ENCODE data around the gene XIRP2. TPM values are rescaled to one million over a fixed set of nuclear protein-coding genes. Genes with fewer than 3 reads are reported as not detected.

XIRP2 gene
- total RNA-seq, 4 donors from 2014 or later = 0.27 TPM; not detected in 3

DNA sequence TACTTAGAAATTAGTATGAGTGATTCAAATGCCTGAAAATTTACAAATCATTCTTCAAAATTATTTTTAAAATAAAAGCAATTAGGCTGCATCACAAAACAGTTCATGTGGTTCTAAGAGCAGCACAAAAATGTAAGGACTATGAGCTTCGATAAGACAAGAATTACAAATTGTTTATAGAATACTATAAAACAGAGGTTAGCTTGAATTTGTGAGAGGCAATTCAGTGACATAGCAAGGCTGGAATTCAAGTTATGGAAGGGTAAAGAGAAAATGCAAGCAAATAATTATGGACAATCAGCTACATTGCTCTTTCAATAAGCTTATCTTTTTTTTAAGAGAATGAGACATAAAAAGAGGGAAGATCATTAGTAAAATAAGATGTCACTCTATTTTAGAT is 7.1 kb upstream of the XIRP2 start:
- H3K27me3 ChIP-seq = no peaks in the 10 kb centered on the region
- in situ Hi-C loops (cut with MboI; ENCODE audit: low pct_ligation_motif_present in 1 of 4, low pct_unique_long_range_greater_than_20kb in 1 of 4, low sequenced_read_pairs in 3 of 4) (no loop called here), intact Hi-C loops (cut with DNase I; ENCODE audit: low total_unique reads) (no loop called here)
- H3K4me1 ChIP-seq = no peaks in the 10 kb centered on the region
- no peaks in the 10 kb centered on the region for H3K9me3 ChIP-seq
- no peak overlapping the region for H3K4me3 ChIP-seq
- 51 to 63% methylated on average over 1 of the region's 1 CpG for WGBS, 2 donors (ENCODE audit: low coverage in 1 of 2)
- no peak overlapping the region for H3K27ac ChIP-seq
- no peak for DNase-seq
- TF ChIP-seq, protein P1, sequence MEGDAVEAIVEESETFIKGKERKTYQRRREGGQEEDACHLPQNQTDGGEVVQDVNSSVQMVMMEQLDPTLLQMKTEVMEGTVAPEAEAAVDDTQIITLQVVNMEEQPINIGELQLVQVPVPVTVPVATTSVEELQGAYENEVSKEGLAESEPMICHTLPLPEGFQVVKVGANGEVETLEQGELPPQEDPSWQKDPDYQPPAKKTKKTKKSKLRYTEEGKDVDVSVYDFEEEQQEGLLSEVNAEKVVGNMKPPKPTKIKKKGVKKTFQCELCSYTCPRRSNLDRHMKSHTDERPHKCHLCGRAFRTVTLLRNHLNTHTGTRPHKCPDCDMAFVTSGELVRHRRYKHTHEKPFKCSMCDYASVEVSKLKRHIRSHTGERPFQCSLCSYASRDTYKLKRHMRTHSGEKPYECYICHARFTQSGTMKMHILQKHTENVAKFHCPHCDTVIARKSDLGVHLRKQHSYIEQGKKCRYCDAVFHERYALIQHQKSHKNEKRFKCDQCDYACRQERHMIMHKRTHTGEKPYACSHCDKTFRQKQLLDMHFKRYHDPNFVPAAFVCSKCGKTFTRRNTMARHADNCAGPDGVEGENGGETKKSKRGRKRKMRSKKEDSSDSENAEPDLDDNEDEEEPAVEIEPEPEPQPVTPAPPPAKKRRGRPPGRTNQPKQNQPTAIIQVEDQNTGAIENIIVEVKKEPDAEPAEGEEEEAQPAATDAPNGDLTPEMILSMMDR (IDR thresholded peaks at IDR 0.05) = no peak
- TF ChIP-seq POLR2AphosphoS5 (IDR thresholded peaks at IDR 0.05) (no peak), POLR2A (IDR thresholded peaks at IDR 0.05) (no peak), EP300 (IDR thresholded peaks at IDR 0.05; ENCODE audit: low read depth) (no peak)
- H3K36me3 ChIP-seq = no peaks in the 10 kb centered on the region

DNA sequence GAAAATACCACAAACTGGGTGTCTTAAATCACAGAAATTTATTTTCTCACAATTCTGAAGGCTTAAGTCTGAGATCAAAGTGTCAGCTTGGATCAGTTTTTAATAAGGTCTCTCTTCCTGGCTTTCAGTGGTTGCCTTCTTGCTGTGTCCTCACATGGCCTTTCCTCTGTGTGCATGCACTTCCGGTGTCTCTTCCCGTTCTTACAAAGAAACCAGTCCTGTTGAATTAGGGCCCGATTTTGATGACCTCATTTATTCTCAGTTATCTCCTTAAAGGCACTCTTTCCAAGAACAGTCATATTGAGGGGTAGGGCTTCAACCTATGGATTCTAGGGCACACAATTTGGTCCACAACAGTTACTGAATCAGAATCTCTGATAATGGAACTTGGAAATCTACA is 5.4 kb upstream of the XIRP2 start:
- intact Hi-C loops (cut with DNase I; ENCODE audit: low total_unique reads) (no loop called here), in situ Hi-C loops (cut with MboI; ENCODE audit: low pct_ligation_motif_present in 1 of 4, low pct_unique_long_range_greater_than_20kb in 1 of 4, low sequenced_read_pairs in 3 of 4) (no loop called here)
- Histone ChIP-seq H3K9me3 (no peaks in the 10 kb centered on the region), H3K27me3 (no peaks in the 10 kb centered on the region), H3K27ac (no peak overlapping the region), H3K4me3 (no peak overlapping the region), H3K4me1 (no peaks in the 10 kb centered on the region), H3K36me3 (no peaks in the 10 kb centered on the region)
- no peak for DNase-seq
- WGBS, 2 donors (ENCODE audit: low coverage in 1 of 2) = 65 to 80% methylated on average over 3 of the region's 3 CpGs
- TF ChIP-seq POLR2A (IDR thresholded peaks at IDR 0.05) (no peak), EP300 (IDR thresholded peaks at IDR 0.05; ENCODE audit: low read depth) (no peak), POLR2AphosphoS5 (IDR thresholded peaks at IDR 0.05) (no peak)
- TF ChIP-seq, protein P1 (IDR thresholded peaks at IDR 0.05) = no peak

DNA sequence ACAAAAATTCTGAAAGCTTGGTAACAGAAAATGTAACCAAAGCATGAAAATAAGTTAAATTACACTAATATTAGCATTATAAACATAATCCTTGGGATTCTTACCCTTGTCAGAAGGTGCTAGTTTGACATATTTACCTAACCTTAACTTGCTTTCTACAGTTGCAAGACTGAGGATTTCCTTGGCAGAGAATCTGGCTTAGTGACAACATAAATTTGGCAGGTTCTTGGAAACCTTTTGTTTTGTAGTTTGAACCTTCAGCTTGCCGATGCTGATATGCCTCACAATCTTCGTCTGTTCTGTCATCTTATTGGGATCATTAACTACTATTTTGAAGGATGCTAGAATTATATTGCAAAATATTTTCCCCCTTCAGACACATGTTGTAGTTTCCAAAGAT is 3.4 kb downstream of the XIRP2 start:
- DNase-seq = no peak
- Histone ChIP-seq H3K4me1 (no peaks in the 10 kb centered on the region), H3K36me3 (no peaks in the 10 kb centered on the region), H3K4me3 (no peak overlapping the region), H3K27ac (no peak overlapping the region), H3K9me3 (no peaks in the 10 kb centered on the region), H3K27me3 (no peaks in the 10 kb centered on the region)
- TF ChIP-seq, protein P1 (IDR thresholded peaks at IDR 0.05) = no peak
- TF ChIP-seq POLR2A (IDR thresholded peaks at IDR 0.05) (no peak), EP300 (IDR thresholded peaks at IDR 0.05; ENCODE audit: low read depth) (no peak), POLR2AphosphoS5 (IDR thresholded peaks at IDR 0.05) (no peak)
- in situ Hi-C loops (cut with MboI; ENCODE audit: low pct_ligation_motif_present in 1 of 4, low pct_unique_long_range_greater_than_20kb in 1 of 4, low sequenced_read_pairs in 3 of 4) = no loop called here
- WGBS, 2 donors (ENCODE audit: low coverage in 1 of 2) = 42 to 51% methylated on average over 2 of the region's 2 CpGs
- intact Hi-C loops (cut with DNase I; ENCODE audit: low total_unique reads) = no loop called here

DNA sequence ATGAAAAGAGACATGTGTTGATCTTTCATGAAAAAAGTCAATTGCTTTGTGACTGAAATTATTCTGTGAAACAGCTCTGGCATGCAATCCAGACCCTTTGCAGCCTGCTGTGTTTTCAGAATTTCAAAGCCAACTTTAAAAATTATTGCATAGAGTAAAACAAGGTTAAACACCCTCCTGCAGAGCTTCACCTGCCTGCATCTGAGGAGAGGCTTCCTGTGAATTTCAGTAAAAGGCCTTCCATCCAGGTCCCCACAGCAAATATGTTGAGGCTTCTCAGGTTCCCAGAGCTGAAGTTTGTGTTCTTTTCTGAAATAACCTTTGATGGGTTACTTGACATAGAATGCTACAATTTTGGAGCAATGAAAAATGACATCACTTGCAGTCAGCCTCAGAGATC is 4.1 kb downstream of the XIRP2 start:
- Histone ChIP-seq H3K4me3 (no peak overlapping the region), H3K9me3 (no peaks in the 10 kb centered on the region), H3K4me1 (no peaks in the 10 kb centered on the region), H3K27ac (no peak overlapping the region), H3K36me3 (no peaks in the 10 kb centered on the region), H3K27me3 (no peaks in the 10 kb centered on the region)
- intact Hi-C loops (cut with DNase I; ENCODE audit: low total_unique reads) (no loop called here), in situ Hi-C loops (cut with MboI; ENCODE audit: low pct_ligation_motif_present in 1 of 4, low pct_unique_long_range_greater_than_20kb in 1 of 4, low sequenced_read_pairs in 3 of 4) (no loop called here)
- no peak for DNase-seq
- TF ChIP-seq EP300 (IDR thresholded peaks at IDR 0.05; ENCODE audit: low read depth) (no peak), POLR2A (IDR thresholded peaks at IDR 0.05) (no peak), POLR2AphosphoS5 (IDR thresholded peaks at IDR 0.05) (no peak)
- TF ChIP-seq, protein P1 (IDR thresholded peaks at IDR 0.05) = no peak

Data from transverse colon (tissue), 4 donors.